ENCODE results near the gene PPP1R9A. TPM values are rescaled to one million over a fixed set of nuclear protein-coding genes. Genes with fewer than 3 reads are reported as not detected.

PPP1R9A gene
- total RNA-seq, 4 donors from 2014 or later, result 21.0 to 48.4 (median 31.6) TPM

DNA sequence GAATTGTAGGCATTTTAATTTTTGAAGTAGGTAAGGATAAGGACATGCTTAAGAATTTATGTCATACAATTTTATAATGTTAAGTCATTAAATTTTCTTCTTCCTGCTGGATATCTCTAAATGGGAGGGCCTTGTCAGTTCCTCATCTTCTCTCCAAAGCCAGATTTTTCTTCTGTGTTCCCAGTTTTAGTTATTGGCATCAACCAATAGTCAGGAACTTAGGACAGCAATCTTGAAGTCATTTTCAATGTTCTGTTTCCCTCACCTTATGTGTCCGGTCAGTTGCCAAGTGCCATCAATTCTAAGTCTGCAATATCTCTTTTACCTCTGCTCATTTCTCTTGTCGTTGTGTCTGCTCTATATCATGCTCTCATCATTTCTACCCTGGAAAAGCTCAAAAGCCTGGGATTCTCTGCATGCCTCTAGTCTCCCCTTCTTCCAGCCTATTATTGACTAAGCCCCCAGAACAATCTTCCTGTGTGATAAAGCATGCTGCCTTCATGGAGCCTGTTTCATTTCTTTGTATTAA, 145.2 kb downstream of the PPP1R9A start:
- Histone ChIP-seq H3K4me1 (no peaks in the 10 kb centered on the region), H3K9me3 (no peaks in the 10 kb centered on the region), H3K27ac (no peak overlapping the region), H3K4me3 (no peak overlapping the region), H3K36me3 (no peaks in the 10 kb centered on the region), H3K27me3 (no peaks in the 10 kb centered on the region)
- WGBS, 2 donors (ENCODE audit: low coverage in 1 of 2), result 70 to 73% methylated on average over 2 of the region's 2 CpGs
- no peak for ATAC-seq
- TF ChIP-seq POLR2AphosphoS5 (IDR thresholded peaks at IDR 0.05), result no peak
- no peak for TF ChIP-seq EP300 (IDR thresholded peaks at IDR 0.05)
- TF ChIP-seq, protein P1, sequence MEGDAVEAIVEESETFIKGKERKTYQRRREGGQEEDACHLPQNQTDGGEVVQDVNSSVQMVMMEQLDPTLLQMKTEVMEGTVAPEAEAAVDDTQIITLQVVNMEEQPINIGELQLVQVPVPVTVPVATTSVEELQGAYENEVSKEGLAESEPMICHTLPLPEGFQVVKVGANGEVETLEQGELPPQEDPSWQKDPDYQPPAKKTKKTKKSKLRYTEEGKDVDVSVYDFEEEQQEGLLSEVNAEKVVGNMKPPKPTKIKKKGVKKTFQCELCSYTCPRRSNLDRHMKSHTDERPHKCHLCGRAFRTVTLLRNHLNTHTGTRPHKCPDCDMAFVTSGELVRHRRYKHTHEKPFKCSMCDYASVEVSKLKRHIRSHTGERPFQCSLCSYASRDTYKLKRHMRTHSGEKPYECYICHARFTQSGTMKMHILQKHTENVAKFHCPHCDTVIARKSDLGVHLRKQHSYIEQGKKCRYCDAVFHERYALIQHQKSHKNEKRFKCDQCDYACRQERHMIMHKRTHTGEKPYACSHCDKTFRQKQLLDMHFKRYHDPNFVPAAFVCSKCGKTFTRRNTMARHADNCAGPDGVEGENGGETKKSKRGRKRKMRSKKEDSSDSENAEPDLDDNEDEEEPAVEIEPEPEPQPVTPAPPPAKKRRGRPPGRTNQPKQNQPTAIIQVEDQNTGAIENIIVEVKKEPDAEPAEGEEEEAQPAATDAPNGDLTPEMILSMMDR (IDR thresholded peaks at IDR 0.05), result no peak
- no peak for TF ChIP-seq POLR2A (IDR thresholded peaks at IDR 0.05)

DNA sequence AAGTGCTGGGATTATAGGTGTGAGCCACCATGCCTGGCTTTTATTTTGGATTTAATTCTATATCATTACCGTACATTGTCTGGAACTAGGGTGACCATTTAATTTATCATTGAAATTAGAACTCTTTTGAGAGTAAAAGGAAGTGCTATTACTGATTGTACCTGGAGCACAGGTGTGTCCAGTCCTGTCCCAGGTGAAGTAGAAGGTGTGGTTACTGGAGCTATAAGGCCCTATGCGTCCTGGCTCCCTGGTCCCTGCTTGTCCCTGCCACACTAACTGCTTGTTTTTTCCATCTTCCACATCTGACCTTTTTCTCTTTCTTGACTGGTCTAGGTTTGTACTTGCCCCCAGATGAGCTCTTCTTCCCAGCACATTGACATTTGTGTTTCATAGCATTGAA, 147.0 kb downstream of the PPP1R9A start:
- Histone ChIP-seq H3K9me3 (no peaks in the 10 kb centered on the region), H3K4me1 (no peaks in the 10 kb centered on the region), H3K36me3 (no peaks in the 10 kb centered on the region), H3K4me3 (no peak overlapping the region), H3K27me3 (no peaks in the 10 kb centered on the region), H3K27ac (no peak overlapping the region)
- 100% methylated on average over 2 of the region's 2 CpGs; no CpG with 5 or more reads in 1 of the 2 donors for WGBS, 2 donors (ENCODE audit: low coverage in 1 of 2)
- no peak for ATAC-seq
- no peak for TF ChIP-seq POLR2AphosphoS5 (IDR thresholded peaks at IDR 0.05)
- no peak for TF ChIP-seq EP300 (IDR thresholded peaks at IDR 0.05)
- no peak for TF ChIP-seq POLR2A (IDR thresholded peaks at IDR 0.05)
- TF ChIP-seq, protein P1 (IDR thresholded peaks at IDR 0.05), result no peak

DNA sequence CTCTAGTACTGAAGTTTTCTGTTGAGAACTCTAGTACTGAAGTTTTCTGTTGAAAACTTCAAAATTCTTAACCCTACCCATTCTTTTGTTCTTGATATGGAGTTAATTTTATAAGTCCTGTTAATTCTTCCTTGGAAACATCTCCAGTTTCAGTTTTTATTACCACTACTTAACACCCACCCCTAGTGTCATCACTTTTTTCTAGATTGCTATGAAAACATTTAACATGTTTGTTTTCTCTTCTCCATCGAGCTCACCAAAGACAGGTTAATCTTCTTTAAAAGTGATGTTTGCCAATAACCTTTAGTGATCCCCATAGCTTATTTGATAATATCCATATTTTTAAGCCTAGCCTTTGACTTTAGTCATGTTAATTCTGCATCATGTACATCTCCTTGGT, 147.9 kb downstream of the PPP1R9A start:
- no peak for ATAC-seq
- 52 to 60% methylated on average over 1 of the region's 1 CpG for WGBS, 2 donors (ENCODE audit: low coverage in 1 of 2)
- no peak overlapping the region for H3K27ac ChIP-seq
- no peaks in the 10 kb centered on the region for H3K9me3 ChIP-seq
- H3K4me1 ChIP-seq, result no peaks in the 10 kb centered on the region
- TF ChIP-seq, protein P1 (IDR thresholded peaks at IDR 0.05), result no peak
- TF ChIP-seq POLR2A (IDR thresholded peaks at IDR 0.05), result no peak
- TF ChIP-seq EP300 (IDR thresholded peaks at IDR 0.05), result no peak
- no peak for TF ChIP-seq POLR2AphosphoS5 (IDR thresholded peaks at IDR 0.05)
- no peaks in the 10 kb centered on the region for H3K27me3 ChIP-seq
- H3K4me3 ChIP-seq, result no peak overlapping the region
- H3K36me3 ChIP-seq, result no peaks in the 10 kb centered on the region

DNA sequence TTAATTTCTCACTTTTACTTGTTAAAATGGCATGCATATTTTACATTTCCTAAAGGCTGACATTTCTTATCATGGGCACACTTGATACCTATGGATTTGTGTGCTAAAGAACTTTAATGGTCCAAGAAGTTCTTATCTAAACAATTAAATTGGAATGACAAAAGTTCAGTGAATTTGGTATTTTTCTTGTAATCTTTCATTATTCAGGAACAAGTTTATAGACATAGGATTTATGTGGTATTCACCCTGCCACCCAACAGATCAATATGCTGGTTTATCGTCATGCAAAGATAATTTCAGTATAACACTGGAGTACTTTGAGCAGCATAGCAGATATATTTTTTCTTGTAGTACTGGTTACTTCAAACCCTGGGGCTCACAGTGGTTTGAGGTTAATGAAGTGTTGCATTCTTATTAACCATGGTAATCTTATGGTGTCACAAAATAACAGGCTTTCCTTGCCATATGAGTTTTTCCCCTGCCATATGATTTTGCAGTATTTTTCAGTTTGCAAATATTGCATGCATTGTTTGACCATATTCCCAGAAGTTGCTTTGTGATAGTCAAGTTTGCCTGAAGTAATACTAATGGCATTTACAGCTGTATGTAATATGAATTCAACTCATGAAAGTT, 148.8 kb downstream of the PPP1R9A start:
- 82 to 89% methylated on average over 1 of the region's 1 CpG for WGBS, 2 donors (ENCODE audit: low coverage in 1 of 2)
- Histone ChIP-seq H3K4me1 (no peaks in the 10 kb centered on the region), H3K27me3 (no peaks in the 10 kb centered on the region), H3K9me3 (no peaks in the 10 kb centered on the region), H3K4me3 (no peak overlapping the region), H3K27ac (no peak overlapping the region), H3K36me3 (no peaks in the 10 kb centered on the region)
- ATAC-seq, result no peak
- TF ChIP-seq POLR2AphosphoS5 (IDR thresholded peaks at IDR 0.05) (no peak), EP300 (IDR thresholded peaks at IDR 0.05) (no peak)

DNA sequence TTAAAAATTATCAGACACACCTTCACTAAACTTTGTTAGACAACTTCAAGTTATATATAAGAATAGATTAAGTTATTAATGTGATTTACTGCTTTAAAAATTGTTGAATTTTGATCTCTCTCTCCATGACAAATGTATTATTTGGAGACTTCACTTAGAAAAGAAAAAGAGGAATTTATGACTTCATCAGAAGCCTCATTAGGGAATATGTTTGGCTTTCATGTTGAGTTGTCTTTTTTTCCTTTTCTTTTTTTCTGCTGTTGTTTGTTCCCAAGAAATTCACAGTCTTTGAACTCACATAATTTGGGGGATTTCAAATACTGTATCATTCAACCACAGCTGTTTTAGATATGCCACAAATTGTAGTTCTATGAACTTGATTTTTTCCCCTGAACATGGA, 149.5 kb downstream of the PPP1R9A start:
- TF ChIP-seq EP300 (IDR thresholded peaks at IDR 0.05) (no peak), POLR2A (IDR thresholded peaks at IDR 0.05) (no peak), POLR2AphosphoS5 (IDR thresholded peaks at IDR 0.05) (no peak)
- TF ChIP-seq, protein P1 (IDR thresholded peaks at IDR 0.05), result no peak
- H3K9me3 ChIP-seq, result no peaks in the 10 kb centered on the region
- H3K36me3 ChIP-seq, result no peaks in the 10 kb centered on the region
- no peaks in the 10 kb centered on the region for H3K27me3 ChIP-seq
- no peak overlapping the region for H3K27ac ChIP-seq
- H3K4me3 ChIP-seq, result no peak overlapping the region
- ATAC-seq, result no peak
- H3K4me1 ChIP-seq, result no peaks in the 10 kb centered on the region

Measured in gastroesophageal sphincter (tissue), 4 donors.